Neuronal stem cell (in vitro differentiated cells): Measurements from ENCODE around the gene HSPB9.

Experiments used
- DNase-seq: peaks from one replicate; pipeline ENCODE4 v3.0.0-alpha.2; 2013; ENCODE audit warnings: low spot score
- H2AFZ ChIP-seq: one replicate; pipeline ENCODE4 v1.6.1; 2013; ENCODE audit warnings: mild to moderate bottlenecking, low read length, inconsistent platforms
- H2AK5ac ChIP-seq: 2 replicates; pipeline ENCODE4 v1.6.1; 2013; ENCODE audit warnings: low read depth, mild to moderate bottlenecking, inconsistent platforms, low read length, moderate library complexity, mixed read lengths
- H2BK120ac ChIP-seq: 2 replicates; pipeline ENCODE4 v1.6.1; 2013; ENCODE audit warnings: low read depth, mild to moderate bottlenecking, inconsistent platforms, low read length, moderate library complexity, mixed read lengths
- H2BK12ac ChIP-seq: one replicate; pipeline ENCODE4 v1.6.1; 2013; ENCODE audit warnings: low read length, inconsistent platforms
- H2BK15ac ChIP-seq: 2 replicates; pipeline ENCODE4 v1.6.1; 2013; ENCODE audit warnings: mild to moderate bottlenecking, low read length, inconsistent platforms, mixed read lengths
- H2BK5ac ChIP-seq: one replicate; pipeline ENCODE4 v1.6.1; 2013; ENCODE audit warnings: inconsistent platforms, mild to moderate bottlenecking, low read length, moderate library complexity
- H3K14ac ChIP-seq: one replicate; pipeline ENCODE4 v1.6.1; 2013; ENCODE audit warnings: low read length, inconsistent platforms
- H3K18ac ChIP-seq: 2 replicates; pipeline ENCODE4 v1.6.1; 2013; ENCODE audit warnings: low read length, inconsistent platforms
- H3K23ac ChIP-seq: 2 replicates; pipeline ENCODE4 v1.6.1; 2013; ENCODE audit warnings: low read depth, mild to moderate bottlenecking, mixed read lengths, low read length, inconsistent platforms; ENCODE audit not compliant: poor library complexity
- H3K27ac ChIP-seq: replicated peaks from 3 replicates; pipeline ENCODE4 v1.5.1; 2013; ENCODE audit warnings: low read length, inconsistent platforms
- H3K27me3 ChIP-seq, 3 experiments: 2 replicates each; pipeline ENCODE4 v1.6.1; 2013; ENCODE audit warnings: low read length in 3 of 3, mild to moderate bottlenecking in 2 of 3, inconsistent platforms in 1 of 3, low read depth in 1 of 3, mixed read lengths in 1 of 3, moderate library complexity in 1 of 3; ENCODE audit not compliant: control insufficient read depth in 3 of 3, insufficient read depth in 3 of 3
- H3K36me3 ChIP-seq, 2 donors: replicated peaks in 1 of 2; 2 replicates each; pipeline ENCODE4 v1.6.1; 2013; ENCODE audit warnings: low read length in 2 of 2; ENCODE audit not compliant: control insufficient read depth in 2 of 2, insufficient read depth in 2 of 2
- H3K4ac ChIP-seq: 2 replicates; pipeline ENCODE4 v1.6.1; 2013; ENCODE audit warnings: inconsistent platforms, mild to moderate bottlenecking, low read length, moderate library complexity
- H3K4me1 ChIP-seq, 2 donors: 1 replicate in 1 of 2; 2 replicates in 1 of 2; pipeline ENCODE4 v1.6.1; 2013; ENCODE audit warnings: low read length in 2 of 2, low read depth in 1 of 2; ENCODE audit not compliant: control insufficient read depth in 2 of 2, insufficient read depth in 1 of 2
- H3K4me2 ChIP-seq: one replicate; pipeline ENCODE4 v1.6.1; 2013; ENCODE audit warnings: mild to moderate bottlenecking, low read length, inconsistent platforms; ENCODE audit not compliant: insufficient read depth, poor library complexity, severe bottlenecking
- H3K4me3 ChIP-seq, 2 donors: 2 replicates each; pipeline ENCODE4 v1.5.1; 2013; ENCODE audit warnings: low read length in 2 of 2, mild to moderate bottlenecking in 2 of 2, inconsistent platforms in 1 of 2, moderate library complexity in 1 of 2
- H3K79me1 ChIP-seq: one replicate; pipeline ENCODE4 v1.6.1; 2013; ENCODE audit warnings: low read depth, mild to moderate bottlenecking, inconsistent platforms, low read length, moderate library complexity
- H3K9ac ChIP-seq: one replicate; pipeline ENCODE4 v1.6.1; 2013; ENCODE audit warnings: mild to moderate bottlenecking, low read depth, low read length, inconsistent platforms; ENCODE audit not compliant: poor library complexity
- H3K9me3 ChIP-seq, 2 donors: replicated peaks in 1 of 2; 2 replicates each; pipeline versions ENCODE3 to v1.6.1; 2013; ENCODE audit warnings: low read length in 2 of 2, mild to moderate bottlenecking in 2 of 2, inconsistent platforms in 1 of 2, low read depth in 1 of 2, mixed read lengths in 1 of 2, moderate library complexity in 1 of 2; ENCODE audit not compliant: control insufficient read depth in 2 of 2, insufficient read depth in 1 of 2
- H4K8ac ChIP-seq: one replicate; pipeline ENCODE4 v1.6.1; 2013; ENCODE audit warnings: low read depth, mild to moderate bottlenecking, inconsistent platforms, low read length, moderate library complexity
- H4K91ac ChIP-seq: one replicate; pipeline ENCODE4 v1.6.1; 2013; ENCODE audit warnings: low read length, low read depth, mild to moderate bottlenecking, inconsistent platforms; ENCODE audit not compliant: poor library complexity
- whole genome bisulfite sequencing, 2 donors: extraction: QIAGEN DNeasy Blood & Tissue Kit; methylation state at CpG; one replicate each; pipeline ENCODE4 v1.1.7; 2013; ENCODE audit warnings: missing lambda C conversion rate in 2 of 2, mixed read lengths in 1 of 2; ENCODE audit not compliant: insufficient read length in 2 of 2, insufficient replicate concordance in 1 of 2; ENCODE audit errors: extremely low coverage in 2 of 2; 5-methylcytosine and 5-hydroxymethylcytosine counted together

HSPB9 gene

DNA sequence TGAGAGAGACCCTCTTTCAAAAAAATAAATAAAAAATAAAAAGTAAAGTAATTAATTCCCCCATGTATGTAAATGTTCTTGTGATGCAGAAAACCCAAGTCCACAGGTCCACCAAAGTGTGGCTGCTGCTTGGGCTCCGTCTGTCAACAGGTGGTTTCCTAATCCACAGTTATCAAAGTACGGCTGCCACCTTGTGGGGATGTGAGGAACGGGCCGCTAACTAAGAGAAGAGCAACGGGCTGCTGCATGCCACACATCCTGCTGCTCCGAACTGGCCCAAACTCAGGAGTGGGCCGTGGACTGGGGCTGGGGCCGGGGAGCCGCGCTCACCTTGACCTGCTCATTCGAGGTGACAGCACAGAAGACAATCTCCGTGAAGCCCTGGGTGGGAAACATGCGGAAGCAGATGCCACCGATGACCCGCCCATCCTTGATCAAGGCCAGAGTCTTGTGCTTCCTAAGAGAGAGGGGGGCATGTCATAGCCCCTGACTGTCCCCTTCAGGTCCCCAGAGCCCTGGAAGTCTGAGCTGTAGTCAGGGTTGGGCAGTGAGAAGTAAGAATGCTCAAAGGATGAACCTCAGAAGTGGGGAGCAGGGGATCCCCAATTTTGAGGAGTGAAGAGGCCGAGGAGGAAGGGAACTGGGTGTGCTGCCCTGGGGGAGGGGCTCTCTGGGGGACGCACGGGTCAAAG, 5.8 kb upstream of the HSPB9 start:
- Histone ChIP-seq H2AK5ac (no peak overlapping the region), H3K27me3 (peaks cover 0 to 2% (median 0%) of the 10 kb centered on the region in 3 experiments), H3K4me2 (no peak overlapping the region), H2BK12ac (no peak overlapping the region), H3K36me3 (peaks cover 13 to 66% of the 10 kb centered on the region in 2 donors), H2BK120ac (no peak overlapping the region), H2BK15ac (no peak overlapping the region), H2BK5ac (no peak overlapping the region), H3K23ac (no peak overlapping the region), H3K4ac (no peak overlapping the region), H3K4me1 (peaks cover 2 to 6% of the 10 kb centered on the region in 2 donors), H2AFZ (no peak overlapping the region), H3K18ac (no peak overlapping the region), H3K27ac (no peak overlapping the region), H3K9me3 (no peaks in the 10 kb centered on the region), H3K79me1 (peaks cover 2% of the 10 kb centered on the region), H4K91ac (no peak overlapping the region), H3K4me3 (no peak overlapping the region), H3K9ac (no peak overlapping the region), H3K14ac (no peak overlapping the region), H4K8ac (no peak overlapping the region)
- WGBS, 2 donors, result no CpG with 5 or more reads among the region's 18 CpGs
- peak; percentile 67 for DNase-seq

- H3K27ac ChIP-seq, result no peak overlapping the region
These were observed 5.0 kb upstream of the HSPB9 start for GRCh38 chr17:42117397-42118125.

GRCh38 chr17:42118126-42118510, 4.5 kb upstream of the HSPB9 start:
- no CpG with 5 or more reads among the region's 4 CpGs for WGBS, 2 donors
- H3K4me2 ChIP-seq, result no peak overlapping the region
- H2BK120ac ChIP-seq, result no peak overlapping the region
- no peak overlapping the region for H4K8ac ChIP-seq
- H2AK5ac ChIP-seq, result no peak overlapping the region
- H3K9ac ChIP-seq, result no peak overlapping the region
- no peak overlapping the region for H2BK15ac ChIP-seq
- no peak overlapping the region for H2AFZ ChIP-seq
- no peak overlapping the region for H3K4ac ChIP-seq
- H3K27me3 ChIP-seq, result peaks cover 0 to 2% (median 0%) of the 10 kb centered on the region in 3 experiments
- no peak overlapping the region for H3K27ac ChIP-seq
- DNase-seq, result no peak
- H3K79me1 ChIP-seq, result peaks cover 2% of the 10 kb centered on the region
- peaks cover 13 to 66% of the 10 kb centered on the region in 2 donors for H3K36me3 ChIP-seq
- H3K23ac ChIP-seq, result no peak overlapping the region
- H3K18ac ChIP-seq, result no peak overlapping the region
- no peak overlapping the region for H3K14ac ChIP-seq
- no peak overlapping the region for H2BK12ac ChIP-seq
- no peak overlapping the region for H3K4me3 ChIP-seq
- no peak overlapping the region for H2BK5ac ChIP-seq
- peaks cover 0 to 3% of the 10 kb centered on the region in 2 donors for H3K9me3 ChIP-seq
- peaks cover 6 to 12% of the 10 kb centered on the region in 2 donors for H3K4me1 ChIP-seq
- H4K91ac ChIP-seq, result no peak overlapping the region

More at GRCh38 chr17:42117397-42118125, 5.0 kb upstream of the HSPB9 start:
- Histone ChIP-seq H3K18ac (no peak overlapping the region), H3K4me1 (peaks cover 6 to 7% of the 10 kb centered on the region in 2 donors), H2BK15ac (no peak overlapping the region), H2AK5ac (no peak overlapping the region), H2BK120ac (no peak overlapping the region), H2BK12ac (no peak overlapping the region), H2AFZ (no peak overlapping the region), H3K9ac (peak overlapping the region; percentile 14), H4K8ac (no peak overlapping the region), H4K91ac (no peak overlapping the region), H3K14ac (no peak overlapping the region), H3K36me3 (peaks cover 13 to 67% of the 10 kb centered on the region in 2 donors), H3K4me2 (no peak overlapping the region), H3K27me3 (peaks cover 0 to 2% (median 0%) of the 10 kb centered on the region in 3 experiments), H3K9me3 (no peaks in the 10 kb centered on the region), H3K23ac (no peak overlapping the region), H2BK5ac (no peak overlapping the region), H3K79me1 (peaks cover 2% of the 10 kb centered on the region), H3K4me3 (no peak overlapping the region), H3K4ac (no peak overlapping the region)
- DNase-seq, result no peak
- WGBS, 2 donors, result no CpG with 5 or more reads among the region's 30 CpGs

DNA sequence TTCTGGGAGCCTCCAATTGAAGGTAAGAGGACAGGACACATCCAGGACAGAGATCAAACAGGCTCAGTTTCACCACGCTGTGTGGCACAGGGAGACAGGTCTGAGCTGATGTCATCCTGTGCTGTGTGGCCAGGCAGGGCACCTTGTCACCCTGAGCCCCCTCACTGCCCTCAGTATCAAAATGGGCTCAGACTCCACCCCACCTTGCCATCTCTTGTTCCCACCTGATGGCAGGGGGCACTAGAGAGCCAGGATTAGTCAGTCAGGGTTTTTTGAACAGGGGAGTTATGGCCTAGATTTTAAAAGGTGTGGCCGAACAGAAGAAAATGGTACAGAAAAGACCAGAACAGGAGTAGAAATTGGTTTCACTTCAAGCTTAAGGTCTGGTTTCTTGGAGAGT, 4.1 kb upstream of the HSPB9 start:
- H2BK15ac ChIP-seq, result no peak overlapping the region
- H2BK5ac ChIP-seq, result no peak overlapping the region
- no peak overlapping the region for H2BK120ac ChIP-seq
- H4K91ac ChIP-seq, result no peak overlapping the region
- H3K4me2 ChIP-seq, result no peak overlapping the region
- H3K27me3 ChIP-seq, result peaks cover 0 to 2% (median 0%) of the 10 kb centered on the region in 3 experiments
- H2AFZ ChIP-seq, result no peak overlapping the region
- no peak overlapping the region for H3K18ac ChIP-seq
- no peak overlapping the region for H3K14ac ChIP-seq
- H3K36me3 ChIP-seq, result peaks cover 10 to 62% of the 10 kb centered on the region in 2 donors
- no peak for DNase-seq
- no peak overlapping the region for H3K4ac ChIP-seq
- no peak overlapping the region for H3K27ac ChIP-seq
- no CpG with 5 or more reads among the region's 2 CpGs for WGBS, 2 donors
- no peak overlapping the region for H4K8ac ChIP-seq
- H3K4me1 ChIP-seq, result peaks cover 6 to 12% of the 10 kb centered on the region in 2 donors
- H3K9me3 ChIP-seq, result peaks cover 0 to 3% of the 10 kb centered on the region in 2 donors
- peaks cover 2% of the 10 kb centered on the region for H3K79me1 ChIP-seq
- no peak overlapping the region for H2AK5ac ChIP-seq
- no peak overlapping the region for H3K9ac ChIP-seq
- H3K4me3 ChIP-seq, result no peak overlapping the region
- H2BK12ac ChIP-seq, result no peak overlapping the region
- no peak overlapping the region for H3K23ac ChIP-seq
